ENCODE measurements around the gene SMIM10L2A. TPM values are rescaled to one million over a fixed set of nuclear protein-coding genes. Genes with fewer than 3 reads are reported as not detected.
A peak's percentile ranks its signal among the peaks of the same experiment; 100 is the strongest.
"Not testable (repeated sequence)": the region's sequence is repeated elsewhere in the genome, so short reads cannot be mapped to it uniquely, and the experiment has no call there.

Gene SMIM10L2A
- total and polyA plus RNA-seq, 2 of the 8 experiments (the other 6 are each of a cell fraction or from before 2014, with no cell fraction given): 5.0 to 7.5 TPM

- not testable (repeated sequence) for H3K4me1 ChIP-seq (replicated peaks in 1 of 4; ENCODE audit: control insufficient read depth in 3 of 4, insufficient read depth in 4 of 4, low read length in 3 of 4); H4K91ac ChIP-seq (replicated peaks; ENCODE audit: insufficient read length, low read length); H3K9me3 ChIP-seq (ENCODE audit: insufficient read depth in 2 of 2, low read depth in 1 of 2, low read length in 1 of 2); H3K27me3 ChIP-seq (replicated peaks in 1 of 4; ENCODE audit: control insufficient read depth in 3 of 4, extremely low read depth in 1 of 4, insufficient read depth in 3 of 4, low read length in 3 of 4); H3K18ac ChIP-seq (ENCODE audit: extremely low read depth, low read length); FAIRE-seq; H3K36me3 ChIP-seq (ENCODE audit: control insufficient read depth in 2 of 4, insufficient read depth in 4 of 4, low read length in 3 of 4); H2AK5ac ChIP-seq (ENCODE audit: low read depth, low read length); H3K27ac ChIP-seq (ENCODE audit: low read depth, low read length); H3K79me2 ChIP-seq (ENCODE audit: control insufficient read depth in 1 of 2, insufficient read depth in 2 of 2, low read length in 2 of 2); DNase-seq (ENCODE audit: low read depth in 1 of 2, low spot score in 2 of 2); H2BK20ac ChIP-seq (ENCODE audit: low read length); H4K20me1 ChIP-seq (replicated peaks in 1 of 2; ENCODE audit: control insufficient read depth in 1 of 2, insufficient read depth in 2 of 2, low read length in 2 of 2); H3K79me1 ChIP-seq (ENCODE audit: low read depth, low read length); H2BK12ac ChIP-seq (ENCODE audit: low read depth, low read length); H2BK15ac ChIP-seq (ENCODE audit: low read length); H3K4ac ChIP-seq (replicated peaks; ENCODE audit: insufficient read length, low read depth, low read length); H3K23me2 ChIP-seq (ENCODE audit: low read depth, low read length); H3K23ac ChIP-seq (ENCODE audit: insufficient read length); H2BK5ac ChIP-seq (ENCODE audit: low read depth, low read length); H3K9ac ChIP-seq (replicated peaks in 1 of 4; ENCODE audit: extremely low read depth in 1 of 4, low read depth in 3 of 4, low read length in 3 of 4); H2BK120ac ChIP-seq (replicated peaks; ENCODE audit: low read depth, low read length); H3K14ac ChIP-seq (ENCODE audit: insufficient read length); H4K5ac ChIP-seq (ENCODE audit: insufficient read length, low read depth, low read length); H4K8ac ChIP-seq (ENCODE audit: extremely low read depth, insufficient read depth, low read length); H3K56ac ChIP-seq (replicated peaks; ENCODE audit: insufficient read length, low read depth, low read length); H2AFZ ChIP-seq (ENCODE audit: low read length)
- CTCF ChIA-PET (ENCODE audit: partially characterized antibody): interaction anchor here (0.6 kb wide), 1 partner anchor 597 kb away, joined by 5 read pairs; no protein-coding TSS in a partner anchor
- Histone ChIP-seq H3K4me2 (ENCODE audit: insufficient read depth in 1 of 2, low read depth in 2 of 2, low read length in 2 of 2) (peak overlapping the region; percentile 65 to 67; a peak in 3 of 4 replicates), H3K4me3 (ENCODE audit: extremely low read depth in 1 of 4, insufficient read depth in 2 of 4, low read depth in 3 of 4, low read length in 4 of 4) (peak overlapping the region in 3 of 4 experiments; percentile 3 to 61 (median 53); a peak in 5 of 8 replicates)
- WGBS, 2 experiments (ENCODE audit: extremely low coverage in 1 of 2, insufficient coverage in 1 of 2, insufficient read length in 1 of 2, insufficient replicate concordance in 2 of 2, low coverage in 1 of 2, low lambda C conversion rate in 2 of 2, missing lambda C conversion rate in 1 of 2): 75% methylated on average over 4 of the region's 9 CpGs; no CpG with 5 or more reads in 1 of the 2 experiments
- POLR2A ChIA-PET (ENCODE audit: partially characterized antibody): interaction anchor here (1.2 kb wide), 1 partner anchor 10 kb away, joined by 3 read pairs; no protein-coding TSS in a partner anchor
These were observed 1.6 kb downstream of the SMIM10L2A start for GRCh38 chrX:135423173-135423864.
